Peyer's patch (tissue), 4 donors: ENCODE results near the gene EXOC1L. TPM values are rescaled to one million over a fixed set of nuclear protein-coding genes. Genes with fewer than 3 reads are reported as not detected.

Source experiments
- DNase-seq, 3 donors: peaks; one replicate each; pipeline ENCODE4 v3.0.0-alpha.2; 2017 to 2019
- H3K27ac ChIP-seq, 4 donors: fragments of 200-600 bp; sonication (generic); one replicate each; pipeline ENCODE4 v1.5.1; 2016 to 2019
- H3K27me3 ChIP-seq, 2 donors: fragments of 200-600 bp; sonication (generic); one replicate each; pipeline ENCODE4 v1.5.1; 2019
- H3K36me3 ChIP-seq, 3 donors: fragments of 200-600 bp; sonication (generic); one replicate each; pipeline ENCODE4 v1.5.1; 2016 to 2019
- H3K4me1 ChIP-seq, 4 donors: fragments of 200-600 bp; sonication (generic); one replicate each; pipeline ENCODE4 v1.5.1; 2016 to 2019
- H3K4me3 ChIP-seq, 4 donors: fragments of 200-600 bp; sonication (generic); 1 replicate in 3 of 4; 2 replicates in 1 of 4; pipeline ENCODE4 v1.5.1; 2016 to 2019; ENCODE audit warnings: mild to moderate bottlenecking in 1 of 4
- H3K9me3 ChIP-seq, 4 donors: fragments of 200-600 bp; sonication (generic); one replicate each; pipeline ENCODE4 v1.5.1; 2016 to 2019; ENCODE audit warnings: mild to moderate bottlenecking in 1 of 4
- CTCF ChIP-seq, 6 experiments: fragments of 450-650 bp in 4 of 6; fragments of 200-600 bp in 2 of 6; sonication (generic) in 1 of 6; IDR thresholded peaks; one replicate each; pipeline ENCODE4 v1.5.1; 2017 to 2019; ENCODE audit warnings: antibody characterized with exemption in 6 of 6, mild to moderate bottlenecking in 3 of 6, moderate library complexity in 1 of 6
- POLR2A ChIP-seq, 2 donors: fragments of 450-650 bp; IDR thresholded peaks; one replicate each; pipeline ENCODE4 v1.5.1; 2017; ENCODE audit warnings: antibody characterized with exemption in 2 of 2, mild to moderate bottlenecking in 2 of 2, moderate library complexity in 2 of 2
- small RNA-seq, 2 donors: library from RNA; depleted of rRNA; stranded (forward); fragments of <200 nt; gene quantifications; one replicate each; pipeline ENCODE3, GENCODE V24; 2016
- total RNA-seq, 4 donors: library from RNA; depleted of rRNA; stranded (reverse); fragments of >200 nt; gene quantifications; one replicate each; pipeline ENCODE4 v1.1.0, GENCODE V29; 2016

EXOC1L gene
- total RNA-seq, 4 donors from 2014 or later = not detected

GRCh38 chr4:55884093-55884850, 64.7 kb downstream of the EXOC1L start:
- Histone ChIP-seq H3K27ac (no peak overlapping the region), H3K27me3 (no peaks in the 10 kb centered on the region), H3K4me3 (no peak overlapping the region), H3K36me3 (peaks cover 0 to 53% (median 0%) of the 10 kb centered on the region in 3 donors), H3K9me3 (no peaks in the 10 kb centered on the region), H3K4me1 (no peaks in the 10 kb centered on the region)
- no peak for DNase-seq
- TF ChIP-seq CTCF (IDR thresholded peaks at IDR 0.05) (no peak), POLR2A (IDR thresholded peaks at IDR 0.05) (no peak)

DNA sequence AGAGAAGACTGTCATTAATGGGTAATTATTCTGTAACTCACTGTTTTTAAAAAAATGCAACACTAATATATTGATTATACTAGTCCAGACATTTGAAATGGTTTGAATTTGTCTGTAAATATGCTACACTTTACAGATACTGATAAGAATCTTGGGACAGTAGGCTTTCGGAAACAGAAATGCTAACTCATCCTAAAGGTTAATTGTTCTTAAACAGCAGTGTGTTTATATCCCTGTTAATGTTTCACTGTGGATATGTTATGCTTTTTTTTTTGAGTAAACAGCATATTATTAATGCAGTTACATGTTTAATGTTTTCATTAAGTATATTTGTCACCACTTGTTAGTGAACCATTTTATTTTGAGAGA, 65.2 kb downstream of the EXOC1L start:
- Histone ChIP-seq H3K27ac (no peak overlapping the region), H3K36me3 (peaks cover 0 to 53% (median 0%) of the 10 kb centered on the region in 3 donors), H3K27me3 (no peaks in the 10 kb centered on the region), H3K4me1 (no peaks in the 10 kb centered on the region), H3K4me3 (no peak overlapping the region), H3K9me3 (no peaks in the 10 kb centered on the region)
- TF ChIP-seq POLR2A (IDR thresholded peaks at IDR 0.05) (no peak), CTCF (IDR thresholded peaks at IDR 0.05) (no peak)
- no peak for DNase-seq

Small RNA genes lying within 50 kb of the gene (small RNA-seq; reads per million reads assigned to genes)
- 0 reads per million in 2 donors for gene RNU6-276P
- gene RNU6-652P = 0 reads per million in 2 donors

Other genes with a start within 250 kb of the EXOC1L start
- not detected for gene PDCL2, start 227.5 kb upstream of the EXOC1L start, total RNA-seq
- gene NMU, start 183.5 kb upstream of the EXOC1L start, total RNA-seq = not detected
- gene EXOC1, start 33.9 kb downstream of the EXOC1L start, total RNA-seq = 10 to 100 TPM; 33.9 to 57.8 (median 44.7) TPM
- gene CEP135, start 129.2 kb downstream of the EXOC1L start, total RNA-seq = 10 to 100 TPM in 2 of 4 donors, 1 to 10 TPM in 2; 6.3 to 28.1 (median 9.3) TPM